Ovary (tissue), 9 donors: ENCODE measurements around the gene PTGS1. TPM values are rescaled to one million over a fixed set of nuclear protein-coding genes. Genes with fewer than 3 reads are reported as not detected.
"Not testable (repeated sequence)": the region's sequence is repeated elsewhere in the genome, so short reads cannot be mapped to it uniquely, and the experiment has no call there.

ENCODE experiments used
- DNase-seq, 5 donors: peaks; one replicate each; pipeline ENCODE4 v3.0.0-alpha.2; 2019 to 2020
- H3K27ac ChIP-seq, 2 donors: fragments of 200-600 bp; one replicate each; pipeline versions ENCODE4 v1.5.1 to v1.8.0; 2019 to 2022
- H3K27me3 ChIP-seq: fragments of 200-600 bp; one replicate; pipeline ENCODE4 v1.8.0; 2022
- H3K36me3 ChIP-seq: fragments of 200-600 bp; sonication (generic); one replicate; pipeline ENCODE4 v1.5.1; 2019
- H3K4me1 ChIP-seq: one replicate; pipeline ENCODE4 v1.8.1; 2013; ENCODE audit warnings: mild to moderate bottlenecking, moderate library complexity; ENCODE audit not compliant: insufficient read depth
- H3K4me3 ChIP-seq: fragments of 200-600 bp; sonication (generic); one replicate; pipeline ENCODE4 v1.5.1; 2017
- H3K9me3 ChIP-seq, 2 donors: fragments of 200-600 bp in 1 of 2; sonication (generic) in 1 of 2; one replicate each; pipeline versions ENCODE4 v1.5.1 to v1.8.1; 2013 to 2019; ENCODE audit warnings: mild to moderate bottlenecking in 1 of 2, moderate library complexity in 1 of 2
- CTCF ChIP-seq, 3 donors: fragments of 450-650 bp in 2 of 3; fragments of 200-600 bp in 1 of 3; IDR thresholded peaks; one replicate each; pipeline versions ENCODE4 v1.5.1 to v1.8.0; 2016 to 2022; ENCODE audit warnings: antibody characterized with exemption in 3 of 3, mild to moderate bottlenecking in 1 of 3
- EP300 ChIP-seq: sonication (generic); formaldehyde crosslinking; IDR thresholded peaks from one replicate; pipeline ENCODE4 v1.6.1; 2017; ENCODE audit warnings: antibody characterized with exemption
- POLR2A ChIP-seq: fragments of 450-650 bp; IDR thresholded peaks from one replicate; pipeline ENCODE4 v1.6.1; 2017; ENCODE audit warnings: antibody characterized with exemption, mild to moderate bottlenecking, moderate library complexity
- WGBS, 3 donors: extraction: QIAGEN DNeasy Blood & Tissue Kit in 1 of 3; methylation state at CpG; one replicate each; pipeline versions ENCODE4 v1.1.5 to v1.1.7; 2013 to 2017; 5-methylcytosine and 5-hydroxymethylcytosine counted together
- intact Hi-C, 4 donors: fragments of 100-400 bp; cut with DNase I; formaldehyde crosslinking; loops; one replicate each; pipeline versions ENCODE4 v1.11.0 to v1.15.1; 2022 to 2023
- polyA plus RNA-seq, 2 donors: library from polyadenylated mRNA; stranded (reverse); fragments of 200-250 nt in 1 of 2; fragments of 350-450 nt in 1 of 2; fragmentation: Illumina TruSeq in 1 of 2; extraction: RNeasy Lipid Tissue Mini Kit (QIAGEN cat#74804) in 1 of 2; gene quantifications; one replicate each; pipeline ENCODE4 v1.2.3, GENCODE V29; 2013 to 2014
- total RNA-seq, 7 donors: library from RNA; depleted of rRNA in 2 of 7; stranded (reverse); fragments of >200 nt in 2 of 7; fragmentation: NEBNext Ultra II Directional in 3 of 7; extraction: Animal tissue kit (Norgen Biotek cat#: 25700) in 3 of 7; gene quantifications; one replicate each; pipeline versions ENCODE4 v1.1.0 to v1.2.4, GENCODE V29; 2016 to 2023
- donor health status: DM: no; HTN: no; CAD: no; lungs with moderate emphysema.
- donor health status: DM: no; HTN: no; CAD: no.
- donor health status: Bipolar disorder and iron deficiency.
- donor health status: DM: yes; HTN: yes; CAD: no.
- donor health status: DM: no; HTN: no; CAD: no.
- donor health status: DM: yes; HTN: yes; CAD: no.

Gene PTGS1
- total and polyA plus RNA-seq, 9 donors: 0.90 to 37.1 (median 7.0) TPM

- 94 to 96% (median 96%) methylated on average over 2 of the region's 2 CpGs for WGBS, 3 donors
- TF ChIP-seq EP300 (no peak), POLR2A (no peak), CTCF (IDR thresholded peaks at IDR 0.05) (no peak)
- H3K36me3 ChIP-seq: no peaks in the 10 kb centered on the region
- no peak overlapping the region for H3K27ac ChIP-seq
- no peaks in the 10 kb centered on the region for H3K4me1 ChIP-seq
- no peaks in the 10 kb centered on the region for H3K9me3 ChIP-seq
- DNase-seq: no peak
- intact Hi-C loops: no loop called here
- no peak overlapping the region for H3K4me3 ChIP-seq
- H3K27me3 ChIP-seq: no peaks in the 10 kb centered on the region
These were observed 43.6 kb upstream of the PTGS1 start for GRCh38 chr9:122327175-122327574.

- 76 to 93% (median 85%) methylated on average over 3 of the region's 3 CpGs for WGBS, 3 donors
- H3K27me3 ChIP-seq: no peaks in the 10 kb centered on the region
- no peak for DNase-seq
These were observed 41.2 kb upstream of the PTGS1 start for GRCh38 chr9:122329597-122329996.

GRCh38 chr9:122330466-122330865 lies 40.4 kb upstream of the PTGS1 start:
- H3K4me3 ChIP-seq, H3K27ac ChIP-seq, H3K27me3 ChIP-seq, H3K36me3 ChIP-seq, intact Hi-C loops, H3K4me1 ChIP-seq, H3K9me3 ChIP-seq, DNase-seq: not testable (repeated sequence)
- 79 to 85% (median 81%) methylated on average over 6 of the region's 6 CpGs for WGBS, 3 donors

More at GRCh38 chr9:122329597-122329996, 41.2 kb upstream of the PTGS1 start:
- no peak overlapping the region for H3K27ac ChIP-seq
- H3K36me3 ChIP-seq: no peaks in the 10 kb centered on the region
- no peak overlapping the region for H3K4me3 ChIP-seq
- intact Hi-C loops: no loop called here
- H3K9me3 ChIP-seq: no peaks in the 10 kb centered on the region
- H3K4me1 ChIP-seq: no peaks in the 10 kb centered on the region
- TF ChIP-seq CTCF (IDR thresholded peaks at IDR 0.05) (no peak), POLR2A (no peak), EP300 (no peak)

- Histone ChIP-seq H3K27ac (no peak overlapping the region), H3K36me3 (no peaks in the 10 kb centered on the region), H3K9me3 (no peaks in the 10 kb centered on the region), H3K4me3 (no peak overlapping the region), H3K27me3 (no peaks in the 10 kb centered on the region), H3K4me1 (no peaks in the 10 kb centered on the region)
- TF ChIP-seq POLR2A (no peak), CTCF (IDR thresholded peaks at IDR 0.05) (no peak), EP300 (no peak)
- no peak for DNase-seq
- 78 to 81% (median 79%) methylated on average over 3 of the region's 3 CpGs for WGBS, 3 donors
- intact Hi-C loops: no loop called here
These were observed 39.3 kb upstream of the PTGS1 start for GRCh38 chr9:122331523-122331927.

- H3K27ac ChIP-seq: no peak overlapping the region
- no peaks in the 10 kb centered on the region for H3K27me3 ChIP-seq
- H3K4me1 ChIP-seq: no peaks in the 10 kb centered on the region
- intact Hi-C loops: no loop called here
- H3K36me3 ChIP-seq: no peaks in the 10 kb centered on the region
- no peaks in the 10 kb centered on the region for H3K9me3 ChIP-seq
- WGBS, 3 donors: 34 to 42% (median 38%) methylated on average over 6 of the region's 6 CpGs
- no peak for DNase-seq
- no peak overlapping the region for H3K4me3 ChIP-seq
- no peak for TF ChIP-seq EP300
- no peak for TF ChIP-seq CTCF (IDR thresholded peaks at IDR 0.05)
- TF ChIP-seq POLR2A: no peak
These were observed 38.7 kb upstream of the PTGS1 start for GRCh38 chr9:122332083-122332482.
